Esophagus muscularis mucosa (tissue), 4 donors: Measurements from ENCODE around the gene ZBP1.

Experiments used
- EP300 ChIP-seq: sonication (generic); formaldehyde crosslinking; IDR thresholded peaks from one replicate; pipeline ENCODE4 v1.6.1; 2017; ENCODE audit warnings: antibody characterized with exemption
- POLR2A ChIP-seq: fragments of 450-650 bp; IDR thresholded peaks from one replicate; pipeline ENCODE4 v1.6.1; 2017; ENCODE audit warnings: antibody characterized with exemption, moderate library complexity, mild to moderate bottlenecking, low read depth
- POLR2AphosphoS5 ChIP-seq, 2 donors: sonication (generic); formaldehyde crosslinking; IDR thresholded peaks; one replicate each; pipeline ENCODE4 v1.6.1; 2017; ENCODE audit warnings: antibody characterized with exemption in 2 of 2
- TF ChIP-seq, protein P1 (sequence below), 3 experiments: fragments of 200-600 bp in 2 of 3; fragments of 450-650 bp in 1 of 3; sonication (generic) in 2 of 3; IDR thresholded peaks; one replicate each; pipeline ENCODE4 v1.5.1; 2017 to 2019; ENCODE audit warnings: antibody characterized with exemption in 3 of 3, mild to moderate bottlenecking in 2 of 3, moderate library complexity in 1 of 3

DNA sequence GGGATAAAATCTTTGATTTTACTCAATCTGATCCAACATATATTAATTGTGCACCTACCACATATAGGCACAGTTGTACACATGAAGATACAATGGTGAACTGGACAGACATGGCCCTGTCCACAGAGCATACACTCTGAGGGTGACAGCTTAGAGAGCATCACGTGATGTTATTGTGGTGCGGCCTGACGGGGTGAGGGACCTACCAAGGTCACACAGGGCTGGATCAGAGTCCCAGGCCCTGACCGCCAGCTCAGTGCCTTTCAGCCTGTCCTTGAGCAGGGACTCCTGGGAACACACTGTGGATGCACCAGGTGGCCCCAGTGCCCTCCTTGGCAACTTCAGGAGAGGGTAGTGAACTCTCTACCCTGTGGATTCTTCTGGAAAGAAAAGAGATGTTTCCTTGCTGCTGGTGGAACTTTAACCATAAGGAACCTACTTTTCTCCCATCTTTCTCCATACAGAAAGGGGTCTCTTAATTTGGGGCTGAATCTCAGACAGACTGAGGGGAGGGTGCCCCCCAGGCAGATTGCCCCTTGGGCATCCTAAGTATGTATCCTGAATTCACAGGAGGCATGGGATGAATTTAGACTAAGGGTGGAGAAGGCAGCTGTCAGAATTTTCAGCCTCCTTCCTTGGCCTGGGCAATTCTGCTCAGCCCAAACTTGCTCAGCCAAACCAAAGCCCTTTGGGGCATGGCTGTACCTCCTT is 32.8 kb downstream of the ZBP1 start:
- no peak for TF ChIP-seq POLR2A
- TF ChIP-seq, protein P1, sequence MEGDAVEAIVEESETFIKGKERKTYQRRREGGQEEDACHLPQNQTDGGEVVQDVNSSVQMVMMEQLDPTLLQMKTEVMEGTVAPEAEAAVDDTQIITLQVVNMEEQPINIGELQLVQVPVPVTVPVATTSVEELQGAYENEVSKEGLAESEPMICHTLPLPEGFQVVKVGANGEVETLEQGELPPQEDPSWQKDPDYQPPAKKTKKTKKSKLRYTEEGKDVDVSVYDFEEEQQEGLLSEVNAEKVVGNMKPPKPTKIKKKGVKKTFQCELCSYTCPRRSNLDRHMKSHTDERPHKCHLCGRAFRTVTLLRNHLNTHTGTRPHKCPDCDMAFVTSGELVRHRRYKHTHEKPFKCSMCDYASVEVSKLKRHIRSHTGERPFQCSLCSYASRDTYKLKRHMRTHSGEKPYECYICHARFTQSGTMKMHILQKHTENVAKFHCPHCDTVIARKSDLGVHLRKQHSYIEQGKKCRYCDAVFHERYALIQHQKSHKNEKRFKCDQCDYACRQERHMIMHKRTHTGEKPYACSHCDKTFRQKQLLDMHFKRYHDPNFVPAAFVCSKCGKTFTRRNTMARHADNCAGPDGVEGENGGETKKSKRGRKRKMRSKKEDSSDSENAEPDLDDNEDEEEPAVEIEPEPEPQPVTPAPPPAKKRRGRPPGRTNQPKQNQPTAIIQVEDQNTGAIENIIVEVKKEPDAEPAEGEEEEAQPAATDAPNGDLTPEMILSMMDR (IDR thresholded peaks at IDR 0.05) = no peak
- TF ChIP-seq EP300 = no peak
- no peak for TF ChIP-seq POLR2AphosphoS5 (IDR thresholded peaks at IDR 0.05)
